Liver (tissue), 3 donors: ENCODE results near the gene AIP.

Experiments
- CTCF ChIP-seq: fragments of 150-350 bp; IDR thresholded peaks from 2 replicates; pipeline ENCODE4 v1.5.1; 2017; ENCODE audit warnings: improper control_type of control experiment, low read depth, low read length; ENCODE audit not compliant: missing input control
- EGR1 ChIP-seq, 2 donors: IDR thresholded peaks; 2 replicates each; pipeline ENCODE4 v1.6.1; 2016 to 2018; ENCODE audit warnings: antibody characterized with exemption in 2 of 2, low read depth in 2 of 2
- GABPA ChIP-seq, 2 donors: IDR thresholded peaks in 1 of 2; conservative IDR thresholded peaks in 1 of 2; 2 replicates each; pipeline ENCODE4 v1.6.1; 2016; ENCODE audit warnings: antibody characterized with exemption in 2 of 2, mild to moderate bottlenecking in 1 of 2, moderate library complexity in 1 of 2
- HNF4A ChIP-seq, 2 donors: conservative IDR thresholded peaks; 2 replicates each; pipeline ENCODE4 v1.6.1; 2016; ENCODE audit warnings: antibody characterized with exemption in 2 of 2, mild to moderate bottlenecking in 2 of 2
- JUND ChIP-seq, 2 donors: IDR thresholded peaks; 2 replicates each; pipeline ENCODE4 v1.6.1; 2016; ENCODE audit warnings: antibody characterized with exemption in 2 of 2
- MAX ChIP-seq: IDR thresholded peaks from 2 replicates; pipeline ENCODE4 v1.6.1; 2016; ENCODE audit warnings: antibody characterized with exemption
- RAD21 ChIP-seq, 2 donors: IDR thresholded peaks; 2 replicates each; pipeline ENCODE4 v1.6.1; 2016; ENCODE audit warnings: antibody characterized with exemption in 2 of 2, mild to moderate bottlenecking in 2 of 2
- REST ChIP-seq: IDR thresholded peaks from 2 replicates; pipeline ENCODE4 v1.6.1; 2016; ENCODE audit warnings: antibody characterized with exemption, mild to moderate bottlenecking
- SP1 ChIP-seq: IDR thresholded peaks from 2 replicates; pipeline ENCODE4 v1.6.1; 2018; ENCODE audit warnings: antibody characterized with exemption, mild to moderate bottlenecking
- TAF1 ChIP-seq: conservative IDR thresholded peaks from 2 replicates; pipeline ENCODE4 v1.6.1; 2016; ENCODE audit warnings: antibody characterized with exemption, mild to moderate bottlenecking
- YY1 ChIP-seq: IDR thresholded peaks from 2 replicates; pipeline ENCODE4 v1.6.1; 2016; ENCODE audit warnings: antibody characterized with exemption, mild to moderate bottlenecking
- donor health status: healthy.
- donor health status: healthy.

- TF ChIP-seq REST (no peak), JUND (IDR thresholded peaks at IDR 0.05) (no peak), CTCF (no peak), MAX (no peak), YY1 (no peak), TAF1 (no peak), SP1 (no peak), RAD21 (IDR thresholded peaks at IDR 0.05) (no peak), HNF4A (conservative IDR thresholded peaks at IDR 0.05) (no peak), EGR1 (IDR thresholded peaks at IDR 0.05; ENCODE audit: low read depth in 2 of 2) (no peak), GABPA (IDR thresholded peaks at IDR 0.05 in 1 of 2, conservative IDR thresholded peaks at IDR 0.05 in 1 of 2) (no peak)
Measured at GRCh38 chr11:67449116-67449844, 33.5 kb upstream of the AIP start.
